OCI-LY7 (cell line): ENCODE results near the gene PSMB10. TPM values are rescaled to one million over a fixed set of nuclear protein-coding genes. Genes with fewer than 3 reads are reported as not detected.

Experiments
- BruUV-seq: library from RNA; stranded (reverse); fragments of 400-500 nt; replicated peaks from 2 replicates; lab custom pipeline; 2021; lab: Mats Ljungman, UMichigan
- CTCF ChIA-PET: fragments of 300-600 bp; sonication (Branson Sonifier 250); formaldehyde crosslinking; loops from one replicate; lab custom pipeline; 2022; ENCODE audit warnings: antibody characterized with exemption; ENCODE audit not compliant: unreplicated experiment; lab: Charles Lee
- POLR2A ChIA-PET: fragments of 300-600 bp; sonication (Branson Sonifier 250); formaldehyde crosslinking; loops from one replicate; lab custom pipeline; 2022; ENCODE audit warnings: antibody characterized with exemption; lab: Charles Lee
- DNase-seq: peaks from one replicate; pipeline ENCODE4 v3.0.0-alpha.2; 2015; ENCODE audit warnings: low spot score
- H2AFZ ChIP-seq: fragments of 200-600 bp; sonication (generic), shearing (Covaris generic); 2 replicates; pipeline ENCODE4 v1.6.1; 2014; ENCODE audit warnings: mild to moderate bottlenecking, antibody characterized with exemption, low read length, moderate library complexity
- H3K27ac ChIP-seq: fragments of 200-600 bp; sonication (generic); 2 replicates; pipeline ENCODE4 v1.5.1; 2014; ENCODE audit warnings: mixed run types, low read depth, mild to moderate bottlenecking, moderate library complexity, low read length, inconsistent platforms; ENCODE audit not compliant: poor library complexity, severe bottlenecking
- H3K36me3 ChIP-seq: fragments of 200-600 bp; sonication (generic); 2 replicates; pipeline ENCODE4 v1.6.1; 2014; ENCODE audit warnings: mild to moderate bottlenecking, antibody characterized with exemption, low read length, moderate library complexity, mixed read lengths; ENCODE audit not compliant: insufficient read depth
- H3K4me1 ChIP-seq: fragments of 200-600 bp; sonication (generic); 2 replicates; pipeline ENCODE4 v1.5.1; 2014; ENCODE audit warnings: mild to moderate bottlenecking, low read length; ENCODE audit not compliant: insufficient read depth, poor library complexity, severe bottlenecking
- H3K4me2 ChIP-seq: fragments of 200-600 bp; sonication (generic); 2 replicates; pipeline ENCODE4 v1.6.1; 2014; ENCODE audit warnings: mild to moderate bottlenecking, low read length
- H3K4me3 ChIP-seq: fragments of 200-600 bp; sonication (generic); 2 replicates; pipeline ENCODE4 v1.5.1; 2014; ENCODE audit warnings: mild to moderate bottlenecking, low read depth, low read length; ENCODE audit not compliant: poor library complexity, severe bottlenecking
- H3K79me2 ChIP-seq: fragments of 200-600 bp; sonication (generic); 2 replicates; pipeline ENCODE4 v1.6.1; 2016; ENCODE audit warnings: low read depth, mild to moderate bottlenecking, low read length, moderate library complexity, mixed read lengths; ENCODE audit not compliant: insufficient read depth
- H3K9me2 ChIP-seq: fragments of 200-600 bp; sonication (generic); 2 replicates; pipeline ENCODE4 v1.6.1; 2016; ENCODE audit warnings: mild to moderate bottlenecking, low read length, mixed read lengths; ENCODE audit not compliant: insufficient read depth
- H3K9me3 ChIP-seq: fragments of 200-600 bp; sonication (generic); 2 replicates; pipeline ENCODE4 v1.6.1; 2014; ENCODE audit warnings: mild to moderate bottlenecking, mixed run types, low read length, mixed read lengths
- H4K20me1 ChIP-seq: fragments of 200-600 bp; sonication (generic); 2 replicates; pipeline ENCODE4 v1.6.1; 2014; ENCODE audit warnings: mild to moderate bottlenecking, antibody characterized with exemption, low read length, moderate library complexity, mixed read lengths; ENCODE audit not compliant: insufficient read depth
- EZH2phosphoT487 ChIP-seq: fragments of 200-600 bp; sonication (generic); IDR thresholded peaks from 2 replicates; pipeline ENCODE4 v1.6.1; 2018; ENCODE audit warnings: low read depth, borderline replicate concordance, mild to moderate bottlenecking, mixed run types, antibody characterized with exemption, low read length, moderate library complexity, mixed read lengths
- intact Hi-C: fragments of 100-400 bp; cut with micrococcal nuclease; formaldehyde crosslinking; loops from one replicate; pipeline ENCODE4 v1.10.0; 2022; ENCODE audit not compliant: unreplicated experiment
- total RNA-seq, 2 experiments: library from RNA; depleted of rRNA in 1 of 2; stranded (reverse); fragments of >200 nt in 1 of 2; shearing (Covaris generic) in 1 of 2; gene quantifications; 2 replicates each; pipeline ENCODE4 v1.2.3, GENCODE V29; 2014 to 2022
- TF ChIP-seq, protein P1 (sequence below): fragments of 200-600 bp; sonication (generic); conservative IDR thresholded peaks from 2 replicates; pipeline ENCODE4 v1.5.1; 2014; ENCODE audit warnings: mild to moderate bottlenecking, antibody characterized with exemption, low read length, moderate library complexity, mixed read lengths

The PSMB10 gene
- total RNA-seq, 2 experiments from 2014 or later = 89.9 to 179 TPM

DNA sequence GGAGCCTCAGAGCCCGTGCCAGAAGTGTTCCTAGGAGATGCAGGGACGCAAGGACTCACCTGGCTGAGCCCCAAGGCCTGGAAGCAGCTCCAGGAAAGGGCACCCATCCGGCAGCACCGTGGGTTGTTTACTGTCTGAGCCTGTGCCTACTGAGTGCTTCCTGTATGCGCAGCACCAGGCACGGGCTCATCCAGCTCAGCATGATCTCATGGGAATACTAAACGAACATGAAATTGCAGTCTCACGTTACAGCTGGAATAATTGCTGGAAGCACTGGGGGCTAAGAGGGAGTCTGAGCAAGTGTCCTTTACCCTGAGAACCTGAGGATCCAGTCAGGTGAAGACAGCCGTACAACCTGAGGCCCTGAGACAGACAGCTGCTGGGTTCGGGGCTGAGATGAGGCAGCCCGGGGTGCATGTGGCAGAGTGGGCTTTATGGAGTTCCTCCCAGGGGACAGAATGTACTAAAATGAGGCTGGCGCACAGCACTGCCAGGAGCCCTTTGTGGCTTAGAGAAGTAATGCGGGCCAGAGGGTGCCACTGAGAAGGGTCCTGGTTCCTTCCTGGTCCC is 10.4 kb downstream of the PSMB10 start:
- intact Hi-C loops = no loop called here
- POLR2A ChIA-PET = no interaction called here
- H3K9me3 ChIP-seq = no peaks in the 10 kb centered on the region

DNA sequence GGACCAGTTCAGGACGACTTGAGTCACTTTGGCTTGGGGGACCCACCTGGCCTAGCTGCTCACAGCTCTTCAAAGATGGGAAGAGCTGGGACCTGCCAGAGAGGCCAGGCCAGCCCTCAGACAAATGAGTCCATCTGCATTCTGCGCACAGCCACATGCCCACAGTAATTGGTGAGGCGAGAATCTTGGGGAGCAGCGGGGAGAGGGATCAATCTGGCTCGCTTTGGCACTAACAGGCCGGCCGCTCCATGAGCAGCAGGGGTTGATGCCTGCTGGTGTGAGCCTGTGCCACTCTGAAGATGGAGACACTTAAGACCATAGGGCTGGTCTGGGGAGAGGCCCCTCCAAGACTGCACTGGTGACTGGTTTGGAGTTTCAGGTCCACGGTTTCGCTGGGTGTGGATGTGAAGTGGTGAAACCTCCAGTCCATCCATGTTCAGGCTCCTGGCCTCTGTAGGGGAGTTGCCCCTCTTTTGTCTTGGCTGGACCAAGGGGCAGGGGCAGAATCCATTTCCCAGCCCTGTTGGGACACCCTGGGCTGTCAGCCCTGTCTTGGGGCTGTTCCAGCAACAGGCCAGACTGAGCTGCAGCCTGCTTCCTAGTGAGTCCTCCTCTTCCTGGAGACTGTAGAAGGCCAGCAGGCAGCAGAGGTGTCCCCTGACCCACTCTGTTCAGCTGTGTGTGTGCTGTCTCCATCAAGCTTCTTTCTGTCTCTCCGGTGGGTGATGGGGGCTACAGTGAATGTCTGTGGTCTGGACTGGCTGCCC is 12.3 kb downstream of the PSMB10 start:
- H3K9me2 ChIP-seq = no peaks in the 10 kb centered on the region
- TF ChIP-seq EZH2phosphoT487 = no peak
- TF ChIP-seq, protein P1, sequence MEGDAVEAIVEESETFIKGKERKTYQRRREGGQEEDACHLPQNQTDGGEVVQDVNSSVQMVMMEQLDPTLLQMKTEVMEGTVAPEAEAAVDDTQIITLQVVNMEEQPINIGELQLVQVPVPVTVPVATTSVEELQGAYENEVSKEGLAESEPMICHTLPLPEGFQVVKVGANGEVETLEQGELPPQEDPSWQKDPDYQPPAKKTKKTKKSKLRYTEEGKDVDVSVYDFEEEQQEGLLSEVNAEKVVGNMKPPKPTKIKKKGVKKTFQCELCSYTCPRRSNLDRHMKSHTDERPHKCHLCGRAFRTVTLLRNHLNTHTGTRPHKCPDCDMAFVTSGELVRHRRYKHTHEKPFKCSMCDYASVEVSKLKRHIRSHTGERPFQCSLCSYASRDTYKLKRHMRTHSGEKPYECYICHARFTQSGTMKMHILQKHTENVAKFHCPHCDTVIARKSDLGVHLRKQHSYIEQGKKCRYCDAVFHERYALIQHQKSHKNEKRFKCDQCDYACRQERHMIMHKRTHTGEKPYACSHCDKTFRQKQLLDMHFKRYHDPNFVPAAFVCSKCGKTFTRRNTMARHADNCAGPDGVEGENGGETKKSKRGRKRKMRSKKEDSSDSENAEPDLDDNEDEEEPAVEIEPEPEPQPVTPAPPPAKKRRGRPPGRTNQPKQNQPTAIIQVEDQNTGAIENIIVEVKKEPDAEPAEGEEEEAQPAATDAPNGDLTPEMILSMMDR = no peak
- intact Hi-C loops = no loop called here

More for the DNA sequence above, 10.4 kb downstream of the PSMB10 start:
- no TSS peak for BruUV-seq
- TF ChIP-seq, protein P1 = no peak
- Histone ChIP-seq H3K36me3 (peaks cover 26% of the 10 kb centered on the region; the same call in 1 of the 2 replicates), H3K27ac (no peak overlapping the region), H3K79me2 (no peaks in the 10 kb centered on the region), H2AFZ (no peak overlapping the region), H4K20me1 (peaks cover 4% of the 10 kb centered on the region; the same call in 1 of the 2 replicates), H3K4me3 (no peak overlapping the region), H3K4me2 (peak overlapping the region; percentile 1; the same call in 1 of the 2 replicates), H3K4me1 (peaks cover 10% of the 10 kb centered on the region), H3K9me2 (no peaks in the 10 kb centered on the region)
- CTCF ChIA-PET = interaction anchor here (1.0 to 1.2 kb wide), 2 partner anchors 13 to 43 kb away, joined by 3 read pairs; no protein-coding TSS in a partner anchor
- no peak for DNase-seq

More for the DNA sequence above, 12.3 kb downstream of the PSMB10 start:
- BruUV-seq = no TSS peak
- H4K20me1 ChIP-seq = peaks cover 4% of the 10 kb centered on the region; the same call in 1 of the 2 replicates
- H3K4me2 ChIP-seq = no peak overlapping the region
- no peak for DNase-seq
- peaks cover 18% of the 10 kb centered on the region; the same call in 1 of the 2 replicates for H3K36me3 ChIP-seq
- ChIA-PET CTCF (interaction anchor here (1.2 kb wide), 1 partner anchor 40 kb away, joined by 4 read pairs; no protein-coding TSS in a partner anchor), POLR2A (interaction anchor here (0.7 to 0.8 kb wide), 2 partner anchors 114 to 187 kb away, joined by 3 to 4 read pairs; no protein-coding TSS in a partner anchor)
- no peak overlapping the region for H3K4me3 ChIP-seq
- no peaks in the 10 kb centered on the region for H3K9me3 ChIP-seq
- H3K4me1 ChIP-seq = peaks cover 10% of the 10 kb centered on the region
- H3K79me2 ChIP-seq = no peaks in the 10 kb centered on the region
- no peak overlapping the region for H2AFZ ChIP-seq
- H3K27ac ChIP-seq = no peak overlapping the region
